ENCODE results near the gene NPIPB8. TPM values are rescaled to one million over a fixed set of nuclear protein-coding genes. Genes with fewer than 3 reads are reported as not detected.
"Not testable (repeated sequence)": the region's sequence is repeated elsewhere in the genome, so short reads cannot be mapped to it uniquely, and the experiment has no call there.

Gene NPIPB8
- total and polyA plus RNA-seq, 2 donors (not counting 3 experiments of a cell fraction or from before 2014, with no cell fraction given), result 0.11 TPM; not detected in 1

DNA sequence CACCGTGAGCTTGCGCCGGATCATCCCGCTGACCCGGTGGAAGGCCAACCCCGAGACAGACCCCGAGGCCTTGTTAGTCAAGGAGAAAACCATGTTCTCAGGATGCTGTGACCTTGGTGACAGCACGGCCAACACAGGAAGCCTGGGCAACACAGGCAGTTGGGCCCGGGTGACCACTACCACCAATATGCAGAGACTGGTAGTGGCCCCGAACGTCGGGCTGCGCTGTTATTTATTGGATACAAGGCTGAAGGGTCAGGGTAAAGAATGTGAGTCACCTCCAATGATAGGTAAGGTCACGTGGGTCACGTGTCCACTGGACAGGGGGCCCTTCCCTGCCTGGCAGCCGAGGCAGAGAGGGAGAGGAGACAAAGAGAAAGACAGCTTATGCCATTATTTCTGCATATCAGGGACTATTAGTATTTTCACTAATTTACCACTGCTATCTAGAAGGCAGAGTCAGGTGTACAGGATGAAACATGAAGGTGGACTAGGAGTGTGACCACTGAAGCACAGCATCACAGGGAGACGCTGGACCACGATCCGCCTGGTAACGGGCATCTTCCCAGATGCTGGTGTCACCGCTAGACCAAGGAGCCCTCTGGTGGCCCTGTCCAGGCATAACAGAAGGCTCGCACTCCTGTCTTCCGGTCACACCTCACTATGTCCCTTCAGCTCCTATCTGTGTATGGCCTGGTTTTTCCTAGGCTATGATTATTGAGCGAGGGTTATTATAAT, 22.2 kb upstream of the NPIPB8 start:
- H3K79me2 ChIP-seq (ENCODE audit: control insufficient read depth, insufficient read depth, low read length); H3K9me3 ChIP-seq (replicated peaks; ENCODE audit: control insufficient read depth, insufficient read depth, low read length); H3K36me3 ChIP-seq (ENCODE audit: control insufficient read depth in 2 of 2, extremely low read depth in 1 of 2, insufficient read depth in 2 of 2, low read length in 2 of 2); H4K20me1 ChIP-seq (replicated peaks; ENCODE audit: control insufficient read depth, extremely low read depth, insufficient read depth, low read length); H3K4me1 ChIP-seq (ENCODE audit: control insufficient read depth, extremely low read depth, insufficient read depth, low read length); H3K4me3 ChIP-seq (replicated peaks in 1 of 3; ENCODE audit: insufficient read depth in 1 of 3, low read depth in 1 of 3, low read length in 3 of 3); H2AFZ ChIP-seq (ENCODE audit: low read depth, low read length); H3K9me1 ChIP-seq (replicated peaks; ENCODE audit: control insufficient read depth, extremely low read depth, insufficient read depth, low read length); BruUV-seq (replicated peaks); POLR2A ChIA-PET; dilution Hi-C loops (cut with MboI; ENCODE audit: extremely low pct_ligation_motif_present, low sequenced_read_pairs); H3K27me3 ChIP-seq (ENCODE audit: control insufficient read depth in 2 of 2, insufficient read depth in 2 of 2, low read length in 2 of 2); H3K9ac ChIP-seq (replicated peaks; ENCODE audit: extremely low read depth, insufficient read depth, low read length); H3K4me2 ChIP-seq (ENCODE audit: insufficient read depth, low read length); H3K27ac ChIP-seq (ENCODE audit: insufficient read depth, low read depth, low read length): not testable (repeated sequence)
- TF ChIP-seq, protein P1, sequence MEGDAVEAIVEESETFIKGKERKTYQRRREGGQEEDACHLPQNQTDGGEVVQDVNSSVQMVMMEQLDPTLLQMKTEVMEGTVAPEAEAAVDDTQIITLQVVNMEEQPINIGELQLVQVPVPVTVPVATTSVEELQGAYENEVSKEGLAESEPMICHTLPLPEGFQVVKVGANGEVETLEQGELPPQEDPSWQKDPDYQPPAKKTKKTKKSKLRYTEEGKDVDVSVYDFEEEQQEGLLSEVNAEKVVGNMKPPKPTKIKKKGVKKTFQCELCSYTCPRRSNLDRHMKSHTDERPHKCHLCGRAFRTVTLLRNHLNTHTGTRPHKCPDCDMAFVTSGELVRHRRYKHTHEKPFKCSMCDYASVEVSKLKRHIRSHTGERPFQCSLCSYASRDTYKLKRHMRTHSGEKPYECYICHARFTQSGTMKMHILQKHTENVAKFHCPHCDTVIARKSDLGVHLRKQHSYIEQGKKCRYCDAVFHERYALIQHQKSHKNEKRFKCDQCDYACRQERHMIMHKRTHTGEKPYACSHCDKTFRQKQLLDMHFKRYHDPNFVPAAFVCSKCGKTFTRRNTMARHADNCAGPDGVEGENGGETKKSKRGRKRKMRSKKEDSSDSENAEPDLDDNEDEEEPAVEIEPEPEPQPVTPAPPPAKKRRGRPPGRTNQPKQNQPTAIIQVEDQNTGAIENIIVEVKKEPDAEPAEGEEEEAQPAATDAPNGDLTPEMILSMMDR (IDR thresholded peaks at IDR 0.05; ENCODE audit: extremely low read depth in 1 of 2, insufficient read depth in 1 of 2, low read depth in 1 of 2, low read length in 2 of 2), result peak in 1 of 2 donors; percentile 56
- CTCF ChIA-PET, result interaction anchor here (1.3 to 1.6 kb wide), 4 partner anchors 12 to 207 kb away, joined by 3 to 4 read pairs (median 4); partner anchors contain the start of gene ATXN2L
- intact Hi-C loops (cut with micrococcal nuclease), result loop anchor here (5.0 kb wide), 2 partner anchors 88 to 293 kb away; no protein-coding TSS in a partner anchor
- FAIRE-seq (peak; percentile 58), DNase-seq (ENCODE audit: low read depth, low spot score) (peak; percentile 24)

DNA sequence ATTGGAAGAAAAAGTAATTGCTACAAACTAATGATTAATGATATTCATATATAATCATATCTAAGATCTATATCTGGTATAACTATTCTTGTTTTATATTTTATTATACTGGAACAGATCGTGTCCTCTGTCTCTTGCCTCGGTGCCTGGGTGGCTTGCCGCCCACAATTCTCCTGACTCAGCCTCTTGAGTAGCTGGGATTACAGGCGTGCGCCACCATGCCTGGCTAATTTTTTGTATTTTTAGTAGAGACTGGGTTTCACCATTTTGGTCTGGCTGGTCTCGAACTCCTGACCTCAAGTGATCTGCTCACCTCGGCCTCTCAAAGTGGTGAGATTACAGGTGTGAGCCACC, 21.7 kb upstream of the NPIPB8 start:
- DNase-seq (ENCODE audit: low read depth, low spot score); H3K27me3 ChIP-seq (ENCODE audit: control insufficient read depth in 2 of 2, insufficient read depth in 2 of 2, low read length in 2 of 2); BruUV-seq (replicated peaks); H3K27ac ChIP-seq (ENCODE audit: insufficient read depth, low read depth, low read length); H3K79me2 ChIP-seq (ENCODE audit: control insufficient read depth, insufficient read depth, low read length); POLR2A ChIA-PET; H3K9me1 ChIP-seq (replicated peaks; ENCODE audit: control insufficient read depth, extremely low read depth, insufficient read depth, low read length); dilution Hi-C loops (cut with MboI; ENCODE audit: extremely low pct_ligation_motif_present, low sequenced_read_pairs); H4K20me1 ChIP-seq (replicated peaks; ENCODE audit: control insufficient read depth, extremely low read depth, insufficient read depth, low read length); FAIRE-seq; H3K4me3 ChIP-seq (replicated peaks in 1 of 3; ENCODE audit: insufficient read depth in 1 of 3, low read depth in 1 of 3, low read length in 3 of 3); H3K9me3 ChIP-seq (replicated peaks; ENCODE audit: control insufficient read depth, insufficient read depth, low read length); H3K4me2 ChIP-seq (ENCODE audit: insufficient read depth, low read length); H3K4me1 ChIP-seq (ENCODE audit: control insufficient read depth, extremely low read depth, insufficient read depth, low read length); H3K36me3 ChIP-seq (ENCODE audit: control insufficient read depth in 2 of 2, extremely low read depth in 1 of 2, insufficient read depth in 2 of 2, low read length in 2 of 2); H2AFZ ChIP-seq (ENCODE audit: low read depth, low read length); H3K9ac ChIP-seq (replicated peaks; ENCODE audit: extremely low read depth, insufficient read depth, low read length): not testable (repeated sequence)
- intact Hi-C loops (cut with micrococcal nuclease), result loop anchor here (5.0 kb wide), 2 partner anchors 89 to 294 kb away; no protein-coding TSS in a partner anchor
- CTCF ChIA-PET, result interaction anchor here (1.3 to 1.6 kb wide), 4 partner anchors 12 to 206 kb away, joined by 3 to 4 read pairs (median 4); partner anchors contain the start of gene ATXN2L
